Chondrocyte (in vitro differentiated cells): ENCODE data around the gene CHST11. TPM values are rescaled to one million over a fixed set of nuclear protein-coding genes. Genes with fewer than 3 reads are reported as not detected.

Source experiments
- DNase-seq: peaks from one replicate; pipeline ENCODE4 v3.0.0; 2021; ENCODE audit warnings: mixed read lengths, low spot score
- H3K27ac Mint-ChIP-seq: one replicate; pipeline ENCODE4 v1.8.0; 2021; ENCODE audit warnings: mild to moderate bottlenecking, moderate library complexity, mixed read lengths; ENCODE audit not compliant: unreplicated experiment
- H3K27me3 Mint-ChIP-seq: 2 replicates; pipeline ENCODE4 v1.8.0; 2021; ENCODE audit warnings: low read depth, mixed read lengths
- H3K36me3 Mint-ChIP-seq: 2 replicates; pipeline ENCODE4 v1.8.0; 2021; ENCODE audit warnings: low read depth, mixed read lengths
- H3K4me1 Mint-ChIP-seq: 2 replicates; pipeline ENCODE4 v1.8.0; 2021; ENCODE audit warnings: low read depth, mild to moderate bottlenecking, mixed read lengths
- H3K4me3 Mint-ChIP-seq: one replicate; pipeline ENCODE4 v1.8.0; 2021; ENCODE audit warnings: mild to moderate bottlenecking, moderate library complexity, mixed read lengths; ENCODE audit not compliant: unreplicated experiment
- H3K9me3 Mint-ChIP-seq: 2 replicates; pipeline ENCODE4 v1.8.0; 2021; ENCODE audit warnings: low read depth, mixed read lengths
- total RNA-seq: library from RNA; stranded (reverse); gene quantifications from 3 replicates; pipeline ENCODE4 v1.2.1, GENCODE V29; 2021
- TF ChIP-seq, protein P1 (sequence below): fragments of 200-600 bp; sonication (generic); IDR thresholded peaks from 2 replicates; pipeline ENCODE4 v1.5.0; 2021; ENCODE audit warnings: antibody characterized with exemption, mild to moderate bottlenecking, moderate library complexity

Gene CHST11
- total RNA-seq, 1 donor from 2014 or later = 6.2 TPM

DNA sequence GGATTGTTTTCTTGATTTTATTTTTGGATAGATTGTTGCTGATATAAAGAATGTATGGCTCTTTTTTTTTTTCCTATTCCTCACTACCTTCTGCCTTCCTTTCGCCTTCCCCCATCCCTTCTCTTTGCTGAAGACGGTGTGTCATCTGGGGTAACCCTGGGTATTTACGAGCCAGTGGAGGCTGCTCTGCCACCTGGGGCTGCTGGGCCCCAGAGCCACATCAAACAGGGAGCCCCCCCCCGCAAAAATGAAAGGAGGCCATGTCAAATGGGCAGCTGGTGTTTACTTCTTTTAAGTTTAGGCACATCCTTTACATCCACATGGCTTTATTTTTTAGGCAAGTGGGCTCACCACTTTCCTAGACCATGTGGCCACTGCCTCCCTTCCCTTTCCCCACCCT, 25.4 kb downstream of the CHST11 start:
- no peak overlapping the region for H3K27ac Mint-ChIP-seq
- no peak overlapping the region for H3K4me3 Mint-ChIP-seq
- TF ChIP-seq, protein P1, sequence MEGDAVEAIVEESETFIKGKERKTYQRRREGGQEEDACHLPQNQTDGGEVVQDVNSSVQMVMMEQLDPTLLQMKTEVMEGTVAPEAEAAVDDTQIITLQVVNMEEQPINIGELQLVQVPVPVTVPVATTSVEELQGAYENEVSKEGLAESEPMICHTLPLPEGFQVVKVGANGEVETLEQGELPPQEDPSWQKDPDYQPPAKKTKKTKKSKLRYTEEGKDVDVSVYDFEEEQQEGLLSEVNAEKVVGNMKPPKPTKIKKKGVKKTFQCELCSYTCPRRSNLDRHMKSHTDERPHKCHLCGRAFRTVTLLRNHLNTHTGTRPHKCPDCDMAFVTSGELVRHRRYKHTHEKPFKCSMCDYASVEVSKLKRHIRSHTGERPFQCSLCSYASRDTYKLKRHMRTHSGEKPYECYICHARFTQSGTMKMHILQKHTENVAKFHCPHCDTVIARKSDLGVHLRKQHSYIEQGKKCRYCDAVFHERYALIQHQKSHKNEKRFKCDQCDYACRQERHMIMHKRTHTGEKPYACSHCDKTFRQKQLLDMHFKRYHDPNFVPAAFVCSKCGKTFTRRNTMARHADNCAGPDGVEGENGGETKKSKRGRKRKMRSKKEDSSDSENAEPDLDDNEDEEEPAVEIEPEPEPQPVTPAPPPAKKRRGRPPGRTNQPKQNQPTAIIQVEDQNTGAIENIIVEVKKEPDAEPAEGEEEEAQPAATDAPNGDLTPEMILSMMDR = no peak
- peaks cover 21% of the 10 kb centered on the region for H3K4me1 Mint-ChIP-seq
- peaks cover 1% of the 10 kb centered on the region for H3K36me3 Mint-ChIP-seq
- H3K27me3 Mint-ChIP-seq = no peaks in the 10 kb centered on the region
- no peaks in the 10 kb centered on the region for H3K9me3 Mint-ChIP-seq
- DNase-seq = no peak

DNA sequence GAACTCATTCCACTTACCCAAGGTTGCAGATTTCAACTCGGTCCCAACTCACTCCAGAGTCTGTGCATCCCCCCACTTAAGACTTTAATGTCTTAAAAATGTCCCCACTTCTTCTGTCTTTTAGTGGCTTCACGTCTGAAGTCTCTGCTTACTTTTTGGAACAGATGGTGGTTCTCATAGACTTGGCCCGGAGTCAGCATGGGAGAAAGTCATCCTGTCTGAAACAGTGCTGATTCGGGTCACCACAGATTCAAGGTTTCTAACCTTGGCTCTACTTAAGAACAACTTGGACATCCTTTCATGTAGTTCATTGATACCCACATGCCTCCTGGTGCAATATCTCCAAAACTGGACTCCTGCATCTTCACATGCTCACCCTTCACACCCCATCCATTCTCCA, 26.0 kb downstream of the CHST11 start:
- peaks cover 24% of the 10 kb centered on the region for H3K4me1 Mint-ChIP-seq
- no peak for DNase-seq
- no peak overlapping the region for H3K4me3 Mint-ChIP-seq
- TF ChIP-seq, protein P1 = no peak
- H3K27me3 Mint-ChIP-seq = no peaks in the 10 kb centered on the region
- peaks cover 1% of the 10 kb centered on the region for H3K36me3 Mint-ChIP-seq
- H3K9me3 Mint-ChIP-seq = no peaks in the 10 kb centered on the region
- H3K27ac Mint-ChIP-seq = no peak overlapping the region

DNA sequence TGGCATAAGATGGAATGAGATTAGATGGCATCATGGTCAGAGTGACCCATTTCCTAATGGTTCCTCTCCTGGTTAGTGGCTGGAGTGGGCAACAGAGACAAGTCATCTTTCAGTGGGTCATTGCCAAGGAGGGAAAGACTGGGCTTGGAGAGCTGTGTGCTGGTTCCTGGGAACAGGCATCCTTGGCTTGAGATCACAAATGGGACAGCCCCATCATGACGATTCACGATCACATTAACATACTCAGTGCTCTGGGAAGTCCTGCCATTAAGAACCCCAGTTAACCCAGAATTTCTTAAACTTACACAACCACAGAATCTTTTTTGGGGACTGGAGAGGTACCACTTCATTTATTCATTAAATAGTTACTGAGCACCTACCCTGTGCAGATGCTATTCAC, 27.3 kb downstream of the CHST11 start:
- Mint-ChIP-seq H3K36me3 (peaks cover 1% of the 10 kb centered on the region), H3K4me1 (peaks cover 17% of the 10 kb centered on the region), H3K27ac (no peak overlapping the region), H3K4me3 (no peak overlapping the region), H3K27me3 (no peaks in the 10 kb centered on the region), H3K9me3 (no peaks in the 10 kb centered on the region)
- no peak for DNase-seq
- TF ChIP-seq, protein P1 = no peak

DNA sequence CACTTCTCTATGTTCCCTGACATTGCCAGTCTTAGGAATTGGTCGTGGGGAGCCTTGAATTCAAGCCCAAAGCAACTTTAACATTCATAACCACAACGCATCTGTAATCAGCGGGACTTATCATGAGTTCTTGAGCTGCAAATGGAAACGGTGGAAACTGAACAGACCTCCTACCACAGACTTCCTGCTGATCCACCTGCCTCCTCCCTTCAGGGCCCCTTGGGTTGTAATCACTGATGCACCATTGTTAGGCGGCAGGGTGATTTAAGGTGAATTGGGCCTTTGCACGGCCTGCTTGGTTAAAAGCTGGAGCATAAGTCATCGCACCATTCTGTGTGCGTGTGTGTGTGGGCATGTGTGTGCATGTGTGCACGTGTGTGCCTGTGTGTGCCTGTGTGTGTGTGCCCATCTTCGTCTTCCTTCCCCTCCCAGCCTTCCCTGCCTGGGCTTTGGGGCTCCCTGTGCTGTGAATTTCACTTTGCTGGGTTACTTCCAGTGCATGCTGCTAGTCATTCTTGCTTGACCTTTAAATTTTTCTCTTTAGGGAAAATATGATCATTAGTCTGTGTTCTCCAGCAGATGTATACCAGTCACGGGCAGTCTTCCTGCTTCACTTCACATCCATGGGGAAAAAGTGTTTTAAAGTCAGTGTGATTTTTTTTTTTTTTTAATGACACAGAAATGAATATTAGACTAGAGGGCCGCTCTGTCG, 29.1 kb downstream of the CHST11 start:
- Mint-ChIP-seq H3K4me1 (peaks cover 17% of the 10 kb centered on the region), H3K4me3 (no peak overlapping the region), H3K36me3 (peaks cover 1% of the 10 kb centered on the region), H3K9me3 (no peaks in the 10 kb centered on the region), H3K27ac (no peak overlapping the region), H3K27me3 (no peaks in the 10 kb centered on the region)
- TF ChIP-seq, protein P1 = no peak
- DNase-seq = no peak

DNA sequence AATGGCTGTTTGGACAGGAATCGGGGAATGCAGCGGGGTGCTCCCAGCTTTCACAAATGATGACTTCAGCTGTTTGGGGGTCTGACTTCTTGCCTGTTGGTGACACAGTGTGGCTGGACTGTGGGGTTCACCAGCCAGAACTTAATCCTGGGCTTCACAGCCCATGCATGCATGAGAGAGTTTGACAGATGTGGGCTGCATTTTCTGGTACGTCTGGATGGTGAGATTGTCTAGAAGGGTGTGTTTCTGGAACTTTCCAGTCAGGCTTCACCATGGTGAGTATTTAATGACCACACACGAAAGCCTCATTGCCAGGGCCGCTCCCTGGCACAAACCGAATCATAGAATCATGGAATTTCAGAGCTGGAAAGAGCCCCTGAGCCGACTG, 29.6 kb downstream of the CHST11 start:
- H3K36me3 Mint-ChIP-seq = no peaks in the 10 kb centered on the region
- no peaks in the 10 kb centered on the region for H3K27me3 Mint-ChIP-seq
- H3K4me1 Mint-ChIP-seq = peaks cover 17% of the 10 kb centered on the region
- no peaks in the 10 kb centered on the region for H3K9me3 Mint-ChIP-seq
- no peak for DNase-seq
- H3K4me3 Mint-ChIP-seq = no peak overlapping the region
- no peak overlapping the region for H3K27ac Mint-ChIP-seq
- TF ChIP-seq, protein P1 = no peak
